Smooth muscle cell (in vitro differentiated cells): ENCODE results near the gene SCYGR4. TPM values are rescaled to one million over a fixed set of nuclear protein-coding genes. Genes with fewer than 3 reads are reported as not detected.

Source experiments
- DNase-seq: peaks from one replicate; lab custom pipeline; 2025; ENCODE audit not compliant: unreplicated experiment; lab: John Stamatoyannopoulos, UW
- H2AFZ ChIP-seq: fragments of 200-600 bp; sonication (generic); 2 replicates; pipeline ENCODE4 v1.6.0; 2016; ENCODE audit warnings: antibody characterized with exemption, low read depth, mild to moderate bottlenecking
- H3F3A ChIP-seq: fragments of 200-600 bp; sonication (generic); 2 replicates; pipeline ENCODE4 v1.6.0; 2017; ENCODE audit warnings: antibody characterized with exemption, low read depth
- H3K27ac ChIP-seq: fragments of 200-600 bp; sonication (generic); 2 replicates; pipeline ENCODE4 v1.5.1; 2016; ENCODE audit warnings: low read depth, mild to moderate bottlenecking
- H3K27me3 ChIP-seq: fragments of 200-600 bp; sonication (generic); 2 replicates; pipeline ENCODE4 v1.6.1; 2016; ENCODE audit warnings: low read depth, mild to moderate bottlenecking
- H3K36me3 ChIP-seq: fragments of 200-600 bp; sonication (generic); 2 replicates; pipeline ENCODE4 v1.5.1; 2016; ENCODE audit warnings: low read depth
- H3K4me1 ChIP-seq: fragments of 200-600 bp; sonication (generic); 2 replicates; pipeline ENCODE4 v1.5.1; 2016; ENCODE audit warnings: low read depth
- H3K4me2 ChIP-seq: fragments of 200-600 bp; sonication (generic); 2 replicates; pipeline ENCODE4 v1.6.0; 2016; ENCODE audit warnings: mild to moderate bottlenecking
- H3K4me3 ChIP-seq: fragments of 200-600 bp; sonication (generic); 2 replicates; pipeline ENCODE4 v1.5.1; 2016; ENCODE audit warnings: mild to moderate bottlenecking
- H3K79me2 ChIP-seq: fragments of 200-600 bp; sonication (generic); 2 replicates; pipeline ENCODE4 v1.6.0; 2016; ENCODE audit warnings: low read depth, mild to moderate bottlenecking
- H3K9ac ChIP-seq: fragments of 200-600 bp; sonication (generic); 2 replicates; pipeline ENCODE4 v1.6.0; 2016; ENCODE audit warnings: low read depth
- H3K9me3 ChIP-seq: fragments of 200-600 bp; sonication (generic); replicated peaks from 2 replicates; pipeline ENCODE4 v1.5.1; 2016; ENCODE audit warnings: low read depth
- H4K20me1 ChIP-seq: fragments of 200-600 bp; sonication (generic); 2 replicates; pipeline ENCODE4 v1.6.0; 2016; ENCODE audit warnings: low read depth
- CTCF ChIP-seq: fragments of 200-600 bp; sonication (generic); IDR thresholded peaks from 2 replicates; pipeline ENCODE4 v1.5.1; 2017; ENCODE audit warnings: borderline replicate concordance, mild to moderate bottlenecking, antibody characterized with exemption; ENCODE audit not compliant: insufficient read depth, poor library complexity, severe bottlenecking
- WGBS: methylation state at CpG from one replicate; pipeline ENCODE4 v1.1.7; 2016; ENCODE audit warnings: low lambda C conversion rate; 5-methylcytosine and 5-hydroxymethylcytosine counted together
- polyA plus RNA-seq: library from polyadenylated mRNA; unstranded; fragments of >200 nt; fragmentation: Nextera tagmentation; extraction: Ambion mirVana; gene quantifications from 2 replicates; pipeline ENCODE4 v1.2.1, GENCODE V29; 2016
- total RNA-seq: library from RNA; depleted of rRNA; stranded (reverse); fragments of >200 nt; gene quantifications from 2 replicates; pipeline ENCODE4 v1.2.3, GENCODE V29; 2014

SCYGR4 gene
- total and polyA plus RNA-seq, 2 experiments from 2014 or later = not detected

- H3K36me3 ChIP-seq = peaks cover 3% of the 10 kb centered on the region
- 83% methylated on average over 6 of the region's 6 CpGs for WGBS
- no peaks in the 10 kb centered on the region for H3K79me2 ChIP-seq
- H3K4me1 ChIP-seq = peaks cover 9% of the 10 kb centered on the region
- DNase-seq = no peak
- no peaks in the 10 kb centered on the region for H3K27me3 ChIP-seq
- no peaks in the 10 kb centered on the region for H3K9me3 ChIP-seq
- no peaks in the 10 kb centered on the region for H3F3A ChIP-seq
- no peak for TF ChIP-seq CTCF
- H3K9ac ChIP-seq = no peak overlapping the region
- H3K4me2 ChIP-seq = no peak overlapping the region
- H4K20me1 ChIP-seq = no peaks in the 10 kb centered on the region
- no peak overlapping the region for H2AFZ ChIP-seq
- H3K27ac ChIP-seq = no peak overlapping the region
- H3K4me3 ChIP-seq = no peak overlapping the region
Measured at GRCh38 chr2:227632827-227633226, 15.5 kb downstream of the SCYGR4 start.

- no peak overlapping the region for H3K27ac ChIP-seq
- no peak overlapping the region for H2AFZ ChIP-seq
- H3K9me3 ChIP-seq = no peaks in the 10 kb centered on the region
- H3F3A ChIP-seq = no peaks in the 10 kb centered on the region
- DNase-seq = no peak
- H3K4me1 ChIP-seq = peaks cover 9% of the 10 kb centered on the region
- H3K27me3 ChIP-seq = no peaks in the 10 kb centered on the region
- H3K36me3 ChIP-seq = peaks cover 3% of the 10 kb centered on the region
- no peak for TF ChIP-seq CTCF
- no peak overlapping the region for H3K4me2 ChIP-seq
- no peaks in the 10 kb centered on the region for H4K20me1 ChIP-seq
- H3K9ac ChIP-seq = no peak overlapping the region
- H3K4me3 ChIP-seq = no peak overlapping the region
- WGBS = 82% methylated on average over 3 of the region's 3 CpGs
- no peaks in the 10 kb centered on the region for H3K79me2 ChIP-seq
Measured at GRCh38 chr2:227634201-227634600, 16.9 kb downstream of the SCYGR4 start.

GRCh38 chr2:227642656-227643055 is 25.4 kb downstream of the SCYGR4 start:
- no peaks in the 10 kb centered on the region for H4K20me1 ChIP-seq
- no peak for DNase-seq

More at GRCh38 chr2:227642656-227643055, 25.4 kb downstream of the SCYGR4 start:
- H3K36me3 ChIP-seq = no peaks in the 10 kb centered on the region
- WGBS = 6% methylated on average over 2 of the region's 2 CpGs
- peak overlapping the region; percentile 66 for H3K27ac ChIP-seq
- no peaks in the 10 kb centered on the region for H3K9me3 ChIP-seq
- TF ChIP-seq CTCF = no peak
- peaks cover 9% of the 10 kb centered on the region for H3F3A ChIP-seq
- H3K4me2 ChIP-seq = peak overlapping the region; percentile 66
- peaks cover 10% of the 10 kb centered on the region for H3K4me1 ChIP-seq
- no peak overlapping the region for H3K4me3 ChIP-seq
- no peaks in the 10 kb centered on the region for H3K27me3 ChIP-seq
- H3K9ac ChIP-seq = no peak overlapping the region
- no peak overlapping the region for H2AFZ ChIP-seq
- H3K79me2 ChIP-seq = no peaks in the 10 kb centered on the region
